ENCODE measurements around the gene TTLL9. TPM values are rescaled to one million over a fixed set of nuclear protein-coding genes. Genes with fewer than 3 reads are reported as not detected.
"Not testable (repeated sequence)": the region's sequence is repeated elsewhere in the genome, so short reads cannot be mapped to it uniquely, and the experiment has no call there.

Gene TTLL9
- total RNA-seq, 6 donors from 2014 or later = 0.31 to 20.7 (median 4.4) TPM

- no peaks in the 10 kb centered on the region for H3K27me3 ChIP-seq
- H3K36me3 ChIP-seq = no peaks in the 10 kb centered on the region
- TF ChIP-seq CTCF (IDR thresholded peaks at IDR 0.05) = no peak
- TF ChIP-seq EP300 (IDR thresholded peaks at IDR 0.05) = no peak
- TF ChIP-seq POLR2AphosphoS5 (IDR thresholded peaks at IDR 0.05) = no peak
- H3K9me3 ChIP-seq = no peaks in the 10 kb centered on the region
- H3K4me1 ChIP-seq = peaks cover 0 to 12% (median 10%) of the 10 kb centered on the region in 4 donors
- DNase-seq (peak in 1 of 2 donors; percentile 56), ATAC-seq (ENCODE audit: low FRiP score in 2 of 2) (no peak)
- no peak overlapping the region for H3K27ac ChIP-seq
- 70 to 73% methylated on average over 2 of the region's 2 CpGs for WGBS, 2 donors
- H3K4me3 ChIP-seq = no peak overlapping the region
Observed at GRCh38 chr20:31827059-31827458, 43.4 kb upstream of the TTLL9 start.

GRCh38 chr20:31828016-31828415 is 42.4 kb upstream of the TTLL9 start:
- H3K27ac ChIP-seq; DNase-seq; ATAC-seq (ENCODE audit: low FRiP score in 2 of 2); H3K9me3 ChIP-seq; H3K4me1 ChIP-seq; H3K27me3 ChIP-seq; H3K36me3 ChIP-seq; H3K4me3 ChIP-seq: not testable (repeated sequence)
- 92 to 94% methylated on average over 11 of the region's 11 CpGs for WGBS, 2 donors

- peaks cover 0 to 7% (median 0%) of the 10 kb centered on the region in 4 donors for H3K4me1 ChIP-seq
- TF ChIP-seq POLR2AphosphoS5 (IDR thresholded peaks at IDR 0.05) (no peak), POLR2A (IDR thresholded peaks at IDR 0.05) (no peak), EP300 (IDR thresholded peaks at IDR 0.05) (no peak), CTCF (IDR thresholded peaks at IDR 0.05) (no peak)
- no peak for ATAC-seq (ENCODE audit: low FRiP score in 2 of 2)
- H3K27me3 ChIP-seq = no peaks in the 10 kb centered on the region
- no peaks in the 10 kb centered on the region for H3K9me3 ChIP-seq
- 87 to 89% methylated on average over 6 of the region's 6 CpGs for WGBS, 2 donors
- H3K4me3 ChIP-seq = no peak overlapping the region
- no peak overlapping the region for H3K27ac ChIP-seq
- no peaks in the 10 kb centered on the region for H3K36me3 ChIP-seq
- DNase-seq = no peak
Observed at GRCh38 chr20:31829731-31830130, 40.7 kb upstream of the TTLL9 start.

GRCh38 chr20:31830406-31830981 is 39.9 kb upstream of the TTLL9 start:
- ATAC-seq (ENCODE audit: low FRiP score in 2 of 2) = no peak
- WGBS, 2 donors = 82 to 85% methylated on average over 4 to 6 of the region's 8 CpGs

GRCh38 chr20:31831211-31831610 is 39.2 kb upstream of the TTLL9 start:
- H3K4me1 ChIP-seq = peaks cover 6 to 16% (median 8%) of the 10 kb centered on the region in 4 donors
- no peaks in the 10 kb centered on the region for H3K9me3 ChIP-seq
- 88% methylated on average over 6 of the region's 6 CpGs for WGBS, 2 donors
- H3K27ac ChIP-seq = no peak overlapping the region
- no peaks in the 10 kb centered on the region for H3K27me3 ChIP-seq
- no peak overlapping the region for H3K4me3 ChIP-seq
- TF ChIP-seq POLR2A (IDR thresholded peaks at IDR 0.05) (no peak), CTCF (IDR thresholded peaks at IDR 0.05) (no peak), POLR2AphosphoS5 (IDR thresholded peaks at IDR 0.05) (no peak), EP300 (IDR thresholded peaks at IDR 0.05) (no peak)
- ATAC-seq (ENCODE audit: low FRiP score in 2 of 2) (no peak), DNase-seq (no peak)
- H3K36me3 ChIP-seq = no peaks in the 10 kb centered on the region

More at GRCh38 chr20:31830406-31830981, 39.9 kb upstream of the TTLL9 start:
- TF ChIP-seq CTCF (IDR thresholded peaks at IDR 0.05) (no peak), POLR2AphosphoS5 (IDR thresholded peaks at IDR 0.05) (no peak), EP300 (IDR thresholded peaks at IDR 0.05) (no peak), POLR2A (IDR thresholded peaks at IDR 0.05) (no peak)
- H3K9me3 ChIP-seq = no peaks in the 10 kb centered on the region
- H3K27me3 ChIP-seq = no peaks in the 10 kb centered on the region
- H3K27ac ChIP-seq = no peak overlapping the region
- peaks cover 0 to 9% (median 1%) of the 10 kb centered on the region in 4 donors for H3K4me1 ChIP-seq
- no peak overlapping the region for H3K4me3 ChIP-seq
- H3K36me3 ChIP-seq = no peaks in the 10 kb centered on the region
- no peak for DNase-seq

All from upper lobe of left lung (tissue), 6 donors.